ENCODE measurements around the gene SH3RF3. TPM values are rescaled to one million over a fixed set of nuclear protein-coding genes. Genes with fewer than 3 reads are reported as not detected.

Gene SH3RF3
- total RNA-seq, 1 donor from 2014 or later = 7.5 TPM

DNA sequence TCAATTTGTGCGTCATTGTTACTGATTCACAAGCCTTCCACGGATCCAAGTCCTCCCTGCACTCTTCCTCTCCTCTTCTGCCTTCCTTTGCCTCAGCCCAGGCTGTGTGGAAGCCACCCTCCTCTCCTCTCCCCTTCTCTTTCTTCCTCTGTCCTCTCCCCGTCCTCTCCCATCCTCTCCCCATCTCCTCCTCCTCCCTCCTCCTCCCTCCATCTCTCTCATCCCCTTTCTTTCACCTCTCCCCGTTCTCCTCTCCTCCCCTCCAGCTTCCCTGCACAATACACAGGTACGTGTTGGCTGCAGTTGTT is 301.3 kb downstream of the SH3RF3 start:
- no peak for DNase-seq (ENCODE audit: low spot score)

DNA sequence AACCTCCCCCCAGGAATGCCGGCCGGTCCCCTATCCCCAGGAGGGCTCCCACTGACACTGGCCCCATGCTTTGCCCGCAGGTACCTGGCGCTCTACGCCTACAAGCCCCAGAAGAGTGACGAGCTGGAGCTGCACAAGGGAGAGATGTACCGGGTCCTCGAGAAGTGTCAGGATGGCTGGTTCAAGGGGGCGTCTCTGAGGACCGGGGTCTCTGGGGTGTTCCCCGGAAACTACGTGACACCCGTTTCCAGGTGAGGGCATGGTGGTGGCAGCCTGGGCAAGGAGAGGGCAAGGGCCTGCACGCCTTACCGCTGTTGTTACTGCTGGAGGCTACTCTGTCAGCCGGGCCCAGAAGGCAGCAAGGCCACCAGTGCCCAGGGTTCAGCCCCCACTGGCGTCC is 303.4 kb downstream of the SH3RF3 start:
- no peak for DNase-seq (ENCODE audit: low spot score)

DNA sequence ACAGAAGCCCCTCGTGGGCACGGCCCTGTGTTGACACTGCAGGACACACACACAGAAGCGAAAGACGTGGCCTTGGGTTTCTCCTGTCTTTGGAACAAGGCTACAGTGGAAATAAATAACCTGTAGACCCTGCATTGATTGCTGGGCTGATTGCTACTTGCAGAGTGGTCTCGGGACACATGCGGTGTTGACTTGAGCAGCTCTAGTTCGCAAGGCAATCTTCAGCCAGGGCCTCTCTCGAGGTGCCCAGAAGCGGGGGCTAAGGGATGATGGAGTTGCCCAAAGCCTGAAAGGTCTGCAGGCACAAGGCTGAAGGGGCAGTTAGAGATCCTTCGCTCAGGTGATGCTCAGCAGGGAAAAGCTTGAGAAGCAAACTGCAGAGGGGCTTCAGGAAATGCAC is 304.5 kb downstream of the SH3RF3 start:
- DNase-seq (ENCODE audit: low spot score) = no peak

DNA sequence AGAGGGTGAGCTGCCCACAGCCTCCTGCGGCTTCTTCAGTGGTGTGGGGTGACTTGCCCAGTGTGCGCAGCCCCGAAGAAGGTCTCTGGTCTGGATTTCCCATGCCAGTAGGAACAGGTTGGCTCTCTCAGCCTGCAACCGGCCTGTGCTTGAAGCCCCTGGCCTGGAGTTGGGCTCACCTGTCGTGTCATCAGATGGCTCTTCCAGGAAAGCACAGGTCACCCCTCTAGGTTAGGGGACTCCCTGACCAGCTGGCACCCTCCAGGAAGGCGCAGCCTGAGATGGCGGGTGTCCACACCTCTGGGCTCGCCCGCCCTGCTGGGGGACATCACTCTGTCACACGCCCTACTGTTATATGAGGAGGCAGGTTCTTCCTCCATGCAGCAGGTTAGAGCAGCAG is 304.9 kb downstream of the SH3RF3 start:
- DNase-seq (ENCODE audit: low spot score) = no peak

DNA sequence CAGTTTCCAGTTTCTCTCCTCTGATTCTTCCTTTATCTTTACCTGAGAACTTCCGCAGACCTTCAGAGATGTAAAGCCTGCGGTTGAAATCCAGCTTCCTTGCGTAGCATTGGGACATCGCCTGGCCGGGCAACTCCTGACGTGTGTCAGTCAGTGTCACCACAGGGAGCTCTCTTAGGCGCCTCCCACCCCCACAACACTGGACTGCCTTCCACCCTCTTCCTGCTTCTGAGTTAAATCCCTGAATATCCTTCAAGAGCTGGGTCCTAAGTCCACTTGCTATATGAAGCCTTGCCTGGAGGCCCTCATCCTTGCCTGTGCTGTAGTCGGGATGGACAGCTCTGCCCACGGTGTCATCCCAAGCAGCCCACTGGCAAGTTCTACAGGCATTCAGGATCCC is 305.3 kb downstream of the SH3RF3 start:
- DNase-seq (ENCODE audit: low spot score) = no peak

DNA sequence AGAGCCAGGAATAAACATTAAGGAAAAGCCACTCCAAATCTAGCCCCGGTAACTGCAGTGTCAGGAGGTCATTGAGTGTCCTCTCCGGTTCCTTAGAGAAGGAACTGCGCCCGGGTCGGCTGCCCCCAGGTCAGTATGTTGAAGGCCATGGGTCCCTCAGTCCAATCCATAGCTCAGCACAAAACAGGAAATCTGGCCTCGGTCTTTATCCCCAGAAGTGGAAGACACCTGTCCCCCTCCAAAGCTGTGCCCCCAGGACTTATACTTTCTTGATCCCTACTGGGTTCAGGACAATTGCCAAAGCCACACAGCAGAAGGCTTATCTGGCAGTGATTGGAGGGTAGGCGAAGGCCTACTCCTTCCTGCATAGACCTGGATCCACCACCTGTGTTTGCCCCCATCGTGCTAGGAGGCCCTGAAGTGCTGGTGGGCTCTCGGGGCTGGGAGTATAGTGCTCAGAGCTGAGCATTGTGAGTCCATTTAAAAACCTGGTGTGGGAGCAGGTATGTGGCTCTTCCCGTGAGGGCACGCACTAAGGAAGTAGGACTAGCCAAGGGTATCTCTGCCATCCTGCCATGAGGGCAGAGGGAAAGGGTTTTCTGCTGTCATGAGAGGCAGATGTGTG is 306.2 kb downstream of the SH3RF3 start:
- no peak for DNase-seq (ENCODE audit: low spot score)

DNA sequence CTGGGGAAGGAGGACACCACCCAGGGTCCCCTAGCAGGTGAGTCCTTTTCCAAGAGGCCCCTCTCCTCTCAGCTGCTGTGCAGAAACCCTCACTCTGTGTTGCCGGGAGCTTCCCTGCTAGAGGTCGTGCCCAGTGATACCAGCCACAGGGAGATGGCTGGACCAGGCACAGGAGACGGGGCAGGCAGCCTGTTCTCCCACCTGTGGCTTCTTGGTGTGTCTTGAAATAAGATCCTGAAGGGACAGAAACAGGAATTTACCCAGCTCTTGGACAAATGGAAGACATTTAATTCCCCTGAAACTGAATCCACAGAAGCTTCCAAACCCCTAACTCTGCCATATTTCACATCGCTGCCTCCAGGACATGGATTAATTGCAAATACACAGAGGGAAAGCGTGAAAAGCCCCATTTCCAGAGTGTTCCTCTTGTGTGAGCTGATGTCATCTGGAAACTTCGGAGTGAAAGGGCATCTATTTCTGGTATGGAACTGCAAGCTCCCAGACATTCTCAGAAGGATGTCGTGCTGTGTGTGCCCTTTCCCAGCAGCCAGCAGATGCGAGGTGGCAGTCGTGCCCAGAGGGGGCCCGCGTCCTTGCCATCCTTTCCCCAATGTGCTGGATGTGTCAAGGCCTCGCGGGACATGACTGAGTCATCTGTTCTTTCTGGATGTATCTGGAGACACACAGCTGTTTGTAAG is 307.0 kb downstream of the SH3RF3 start:
- peak; percentile 38 for DNase-seq (ENCODE audit: low spot score)

DNA sequence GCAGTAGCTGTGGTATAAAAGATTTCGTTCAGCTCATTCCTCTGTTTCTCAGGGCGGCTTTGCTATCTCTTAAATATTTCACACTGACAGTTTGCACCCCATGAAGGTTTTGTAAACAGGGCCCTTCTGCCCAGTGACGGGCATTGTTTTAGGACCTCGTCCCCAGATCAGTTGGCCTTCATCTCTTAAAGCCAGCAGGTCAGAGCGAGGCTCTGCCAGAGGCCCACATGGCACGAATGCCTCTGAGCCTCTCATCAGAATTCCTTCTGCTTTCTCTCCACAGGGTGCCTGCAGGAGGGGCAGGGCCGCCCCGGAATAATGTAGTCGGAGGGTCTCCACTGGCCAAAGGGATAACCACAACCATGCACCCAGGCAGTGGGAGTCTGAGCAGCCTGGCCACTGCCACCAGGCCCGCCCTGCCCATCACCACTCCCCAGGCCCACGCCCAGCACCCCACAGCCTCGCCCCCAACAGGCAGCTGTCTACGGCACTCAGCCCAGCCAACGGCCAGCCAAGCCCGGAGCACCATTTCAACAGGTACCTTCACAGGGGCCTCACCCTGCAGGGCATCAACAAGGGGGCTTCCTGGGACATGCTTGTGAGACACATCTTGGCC is 307.7 kb downstream of the SH3RF3 start:
- no peak for DNase-seq (ENCODE audit: low spot score)

DNA sequence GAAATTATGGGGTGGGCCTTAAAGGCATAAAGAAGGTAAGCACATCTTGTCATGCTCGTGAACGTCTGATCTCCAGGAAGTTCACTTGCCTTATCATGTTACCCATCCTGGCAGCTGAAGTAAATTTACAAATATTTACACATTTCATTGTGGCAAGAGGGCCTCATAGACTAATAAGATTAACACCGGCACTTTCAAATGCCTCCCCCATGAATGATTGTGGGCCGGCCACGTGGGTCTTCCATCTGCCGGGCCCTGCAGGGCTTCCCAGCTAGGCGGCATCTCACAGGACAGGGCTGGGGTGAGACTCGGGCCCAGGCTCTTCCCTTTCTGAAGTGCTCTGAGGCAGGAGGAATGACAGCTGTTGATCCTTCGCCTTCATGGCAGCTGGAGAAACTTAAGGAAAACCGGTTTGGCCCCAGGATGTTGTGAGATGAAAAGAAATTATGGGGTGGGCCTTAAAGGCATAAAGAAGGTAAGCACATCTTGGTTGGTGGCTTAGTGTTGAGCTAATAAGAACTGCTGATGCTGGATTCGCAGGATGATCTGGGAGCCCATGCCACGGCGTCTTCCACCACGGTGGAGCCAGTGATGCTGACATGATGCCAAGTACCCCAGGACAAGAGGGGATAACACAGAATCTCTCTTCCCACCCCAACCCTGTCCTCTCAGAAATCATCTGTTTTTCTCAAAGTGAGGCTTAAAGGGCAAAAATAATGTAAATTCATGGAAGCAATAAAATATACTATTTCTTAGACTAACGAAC is 308.5 kb downstream of the SH3RF3 start:
- no peak for DNase-seq (ENCODE audit: low spot score)

DNA sequence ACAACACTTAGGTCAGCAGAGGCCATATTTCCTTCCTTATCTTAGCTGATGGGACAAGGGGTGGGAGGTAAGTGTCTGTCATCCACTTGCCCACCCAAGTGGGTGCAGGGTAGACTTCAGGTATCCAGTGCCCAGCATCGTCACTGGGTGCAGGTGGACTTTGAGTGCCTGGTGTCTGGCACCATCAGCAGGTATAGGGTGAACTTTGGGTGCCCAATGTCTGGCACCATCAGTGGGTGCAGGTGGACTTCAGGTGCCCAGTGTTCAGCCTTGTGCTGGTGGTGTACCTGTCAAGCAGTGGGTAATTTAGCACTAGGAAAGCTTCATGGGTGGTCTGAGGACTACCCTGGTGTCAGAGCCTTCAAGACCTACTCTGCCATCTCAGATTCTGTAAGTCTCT is 309.1 kb downstream of the SH3RF3 start:
- DNase-seq (ENCODE audit: low spot score) = no peak

DNA sequence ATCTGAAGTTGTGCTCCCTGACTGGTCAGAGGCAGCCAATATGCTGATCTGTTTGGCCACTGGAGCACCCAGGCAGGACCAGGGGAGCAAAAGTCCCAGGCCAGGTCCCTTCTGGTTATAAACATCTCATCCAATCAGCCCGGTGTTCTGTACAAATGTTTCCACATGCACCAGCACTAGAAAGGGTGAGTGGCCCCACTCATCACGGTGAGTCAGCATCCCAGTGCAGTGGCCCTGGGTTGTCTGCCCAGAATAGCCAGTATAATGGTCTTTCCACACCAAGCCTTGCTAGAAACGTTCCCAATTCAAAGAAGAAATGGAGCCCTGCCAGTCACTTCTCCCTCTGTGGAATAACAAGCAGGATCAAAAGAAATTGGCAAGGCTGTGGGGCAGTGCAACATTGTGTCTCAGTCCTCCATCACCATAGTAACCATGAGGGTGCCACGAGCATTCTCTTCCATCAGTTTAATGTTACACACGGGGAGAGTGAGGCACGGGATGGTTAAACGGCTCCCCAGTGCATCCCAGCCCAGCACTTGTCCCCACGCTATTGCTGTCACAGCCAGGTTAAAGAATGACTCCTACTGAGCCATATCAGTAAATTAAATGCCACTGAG is 309.9 kb downstream of the SH3RF3 start:
- no peak for DNase-seq (ENCODE audit: low spot score)

DNA sequence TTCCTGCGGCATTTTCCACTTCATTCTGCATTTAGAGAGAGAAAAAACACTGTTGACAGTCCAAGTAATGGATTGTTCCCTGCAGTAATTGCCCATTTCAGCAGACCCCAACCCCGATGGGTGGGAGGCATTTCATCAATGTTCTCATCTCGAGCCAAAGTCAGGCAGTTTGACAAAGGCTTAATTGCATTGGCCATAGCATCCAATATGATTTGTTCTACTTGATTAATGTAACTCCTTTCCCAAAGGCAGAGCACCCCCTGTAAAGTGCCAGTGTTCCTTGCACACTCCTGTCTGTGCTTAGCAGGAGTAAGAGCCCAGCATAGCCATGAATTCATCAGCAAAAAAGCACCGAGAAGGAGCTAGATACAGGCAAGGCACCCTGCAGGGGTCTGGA is 310.4 kb downstream of the SH3RF3 start:
- DNase-seq (ENCODE audit: low spot score) = no peak

DNA sequence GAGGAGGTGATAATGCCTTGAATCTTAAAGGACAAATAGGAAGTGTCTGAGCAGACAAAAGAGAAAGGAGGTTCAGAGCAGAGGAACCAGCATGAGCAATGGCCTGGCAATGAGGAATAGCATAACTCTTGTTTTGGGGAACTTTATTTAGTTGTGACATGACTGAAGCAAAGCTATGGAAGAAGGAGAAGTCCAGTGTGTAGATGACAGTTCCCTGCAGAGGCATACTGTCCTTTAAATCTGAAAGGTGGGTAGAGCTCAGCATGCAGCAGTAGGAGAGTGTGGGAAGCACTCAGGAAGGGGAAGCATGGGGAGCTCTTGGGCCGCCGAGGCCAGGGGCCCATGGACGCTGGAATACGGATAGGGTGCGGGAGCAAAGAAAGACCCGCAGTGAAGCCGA is 311.0 kb downstream of the SH3RF3 start:
- DNase-seq (ENCODE audit: low spot score) = no peak

DNA sequence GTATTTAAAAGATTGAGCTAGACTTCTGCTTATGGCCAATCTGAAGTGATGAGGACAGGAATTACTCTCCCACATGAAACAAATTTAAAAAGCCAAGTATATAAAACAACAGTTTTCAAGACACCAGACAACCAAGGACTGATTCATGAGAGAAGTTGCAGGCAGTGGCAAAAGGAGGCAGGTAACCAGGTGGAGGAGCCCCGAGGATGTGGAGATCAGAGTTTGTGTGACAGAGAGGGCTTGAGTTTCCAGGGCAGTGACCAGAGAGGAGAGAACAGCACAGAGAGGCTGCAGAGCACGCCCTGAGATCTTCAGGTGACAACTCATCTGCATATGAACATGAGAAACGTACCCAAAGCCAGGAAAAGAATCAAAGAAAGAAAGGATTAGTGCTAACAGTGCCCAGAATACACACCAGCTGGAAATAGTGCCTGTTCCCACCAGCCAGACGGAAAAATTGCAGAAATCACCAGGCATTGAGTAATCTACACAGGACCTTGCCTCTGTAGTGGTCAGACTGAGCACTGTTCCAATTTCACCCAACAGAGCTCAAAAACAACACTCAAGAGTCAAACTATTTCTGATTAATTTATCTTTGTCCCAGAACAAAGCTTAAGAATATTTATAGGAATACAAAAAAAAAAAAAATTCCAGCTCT is 311.6 kb downstream of the SH3RF3 start:
- DNase-seq (ENCODE audit: low spot score) = no peak

DNA sequence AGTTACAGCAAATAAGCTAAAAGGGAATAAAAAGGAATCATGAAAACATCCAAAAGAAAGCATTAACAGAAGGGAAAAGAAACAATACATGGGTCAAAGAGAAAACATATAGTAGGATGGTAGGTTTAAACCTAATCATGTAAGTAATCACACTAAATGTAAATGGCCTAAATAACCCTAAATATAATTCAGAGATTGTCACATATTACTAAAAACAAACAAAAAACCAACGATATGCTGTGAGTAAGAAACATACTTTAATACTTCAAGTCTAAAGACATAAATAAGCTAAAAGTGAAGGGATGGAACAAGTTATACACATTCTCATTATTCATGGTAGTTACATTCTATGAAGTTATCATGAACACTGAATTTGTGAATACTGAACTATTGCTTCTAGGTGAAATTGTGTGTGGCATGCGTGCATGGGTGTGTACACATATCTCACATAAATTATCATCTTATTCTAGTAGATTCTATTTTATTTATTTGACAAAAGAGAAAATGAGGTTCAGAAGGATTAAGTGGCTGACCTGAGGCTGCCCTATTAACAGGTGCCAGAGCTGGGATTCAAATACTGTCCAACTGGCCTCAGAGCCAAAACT is 313.8 kb downstream of the SH3RF3 start:
- no peak for DNase-seq (ENCODE audit: low spot score)

DNA sequence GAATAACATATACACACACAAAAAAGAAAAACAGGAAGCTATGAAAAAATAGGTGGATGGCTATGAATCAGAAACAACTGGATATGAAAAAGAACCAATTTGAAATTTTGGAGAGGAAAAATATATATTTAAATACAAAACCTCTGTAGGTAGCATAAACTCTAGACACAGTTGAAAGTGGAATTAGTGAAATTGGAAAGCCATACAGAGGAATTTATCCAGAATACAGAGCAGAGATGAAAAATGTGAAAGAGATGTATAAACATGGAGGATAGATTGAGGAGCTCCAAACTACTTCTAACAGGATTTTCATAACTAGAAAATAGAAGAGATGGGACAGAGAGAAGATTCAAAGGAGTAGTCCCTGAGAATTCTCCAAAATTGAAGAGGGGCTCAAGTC is 315.9 kb downstream of the SH3RF3 start:
- DNase-seq (ENCODE audit: low spot score) = no peak

DNA sequence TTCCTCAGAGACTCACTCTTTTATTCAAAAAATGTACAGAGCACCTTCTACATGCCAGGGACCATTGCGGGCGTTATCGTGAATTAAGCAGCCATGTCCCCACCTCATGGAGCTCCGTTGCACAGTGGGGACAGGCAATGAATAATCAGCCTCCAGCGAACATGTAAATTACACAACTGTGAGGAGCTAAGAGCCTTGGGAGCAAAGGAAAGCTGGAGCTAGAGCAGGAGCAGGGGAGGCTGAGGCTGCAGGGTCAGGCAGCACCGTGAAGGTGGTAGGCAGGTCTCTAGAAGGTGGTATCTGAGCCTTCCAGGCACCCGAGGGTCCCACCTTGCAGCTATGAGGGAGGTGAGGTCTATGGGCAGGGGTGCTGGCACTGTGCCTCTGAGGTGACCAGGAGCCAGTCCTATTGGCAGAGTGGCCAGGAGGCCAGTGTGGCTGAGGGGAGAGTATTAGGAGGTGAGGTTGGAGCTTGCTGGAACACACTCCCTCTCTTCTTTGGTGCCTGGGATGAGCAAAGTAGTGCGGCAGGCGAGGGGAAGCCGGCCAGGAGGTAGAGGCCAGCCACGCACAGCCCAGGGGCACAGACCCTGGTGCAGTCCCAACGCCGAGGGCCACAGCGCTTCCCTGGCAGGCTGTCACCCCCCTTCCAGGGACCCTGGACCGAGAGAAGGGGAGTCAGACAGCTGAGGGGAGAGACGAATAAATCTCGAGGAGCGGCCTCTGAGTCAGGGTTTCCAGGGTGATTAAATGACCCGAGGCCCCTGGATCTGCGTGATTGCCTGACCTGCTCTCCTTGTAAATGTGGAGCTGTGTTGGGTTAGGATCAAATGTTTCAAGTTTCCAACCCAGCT is 317.5 kb downstream of the SH3RF3 start:
- no peak for DNase-seq (ENCODE audit: low spot score)

DNA sequence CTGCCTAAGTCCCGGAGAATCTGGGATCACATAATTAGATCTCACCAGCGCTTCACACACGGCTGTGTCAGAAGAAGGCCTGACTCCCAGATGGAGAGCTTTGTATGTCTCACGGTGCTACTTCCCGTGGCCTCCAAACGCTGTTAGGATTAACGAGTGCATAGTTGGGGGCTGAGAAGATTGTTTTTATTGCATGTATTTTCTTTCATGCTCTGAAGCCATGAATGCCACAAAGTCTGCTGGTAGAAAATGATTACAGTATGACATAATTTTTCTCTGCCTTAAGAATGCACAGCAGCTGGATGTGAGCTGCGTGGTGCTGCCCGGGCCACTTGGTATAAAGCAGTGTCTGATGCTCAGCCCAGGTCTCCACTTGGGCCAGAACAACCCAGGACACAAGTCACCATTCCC is 318.3 kb downstream of the SH3RF3 start:
- peak; percentile 93 for DNase-seq (ENCODE audit: low spot score)

DNA sequence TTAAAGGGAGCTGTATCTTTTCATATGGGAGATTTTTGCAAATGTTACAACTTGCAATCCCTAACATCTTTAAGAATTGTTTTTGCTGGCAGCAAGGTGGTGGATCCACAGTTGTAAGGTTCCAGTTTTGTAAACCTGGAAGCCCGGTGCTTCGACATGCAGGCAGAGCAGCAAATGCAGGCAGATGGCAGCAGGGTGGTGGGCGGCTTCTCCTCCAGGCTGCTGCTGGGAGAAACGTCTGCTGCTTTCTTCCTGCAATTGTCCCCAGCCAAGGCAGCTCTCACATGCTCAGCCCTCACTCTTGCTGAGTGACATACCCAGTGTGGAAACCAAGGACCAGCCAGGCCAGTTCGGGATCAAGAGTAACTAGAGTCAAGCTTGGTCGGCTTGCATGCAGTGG is 318.8 kb downstream of the SH3RF3 start:
- no peak for DNase-seq (ENCODE audit: low spot score)

DNA sequence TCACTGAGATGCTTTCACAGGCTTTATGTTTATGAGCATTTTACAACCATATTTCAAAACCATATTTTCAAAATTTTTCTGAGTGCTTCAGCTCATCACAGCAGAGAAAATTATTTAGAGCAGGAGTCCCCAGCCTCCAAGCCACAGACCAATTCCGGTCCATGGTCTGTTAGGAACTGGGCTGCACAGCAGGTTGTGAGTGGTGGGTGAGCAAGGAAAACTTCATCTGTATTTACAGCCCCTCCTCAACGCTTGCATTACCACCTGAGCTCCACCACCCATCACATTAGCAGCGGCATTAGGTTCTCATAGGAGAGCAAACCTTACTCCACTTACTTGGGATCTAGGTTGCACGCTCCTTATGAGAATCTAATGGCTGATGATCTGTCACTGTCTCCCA is 319.2 kb downstream of the SH3RF3 start:
- DNase-seq (ENCODE audit: low spot score) = no peak

Measured in umbilical cord (tissue), 2 donors.